Activated CD4-positive, CD25-positive, alpha-beta regulatory T cell treated with anti-CD3 and anti-CD28 coated beads, Interleukin-2, amount 50 U/mL, for 24 hours (primary cell): ENCODE results near the gene OTOP1.
"Not testable (repeated sequence)": the region's sequence is repeated elsewhere in the genome, so short reads cannot be mapped to it uniquely, and the experiment has no call there.

ENCODE experiments used
- ATAC-seq, 2 donors: fragments of 150-1000 bp; cut with Tn5 transposase; one replicate each; pipeline ENCODE4 v1.10.0; 2021; ENCODE audit warnings: mild to moderate bottlenecking in 1 of 2, moderate library complexity in 1 of 2

Gene OTOP1

GRCh38 chr4:4226606-4227438 lies at the start of gene OTOP1:
OTOP1 (minus strand) TSS chr4:4226929; CDS start chr4:4226864, 65 bp downstream.
- no peak for ATAC-seq

DNA sequence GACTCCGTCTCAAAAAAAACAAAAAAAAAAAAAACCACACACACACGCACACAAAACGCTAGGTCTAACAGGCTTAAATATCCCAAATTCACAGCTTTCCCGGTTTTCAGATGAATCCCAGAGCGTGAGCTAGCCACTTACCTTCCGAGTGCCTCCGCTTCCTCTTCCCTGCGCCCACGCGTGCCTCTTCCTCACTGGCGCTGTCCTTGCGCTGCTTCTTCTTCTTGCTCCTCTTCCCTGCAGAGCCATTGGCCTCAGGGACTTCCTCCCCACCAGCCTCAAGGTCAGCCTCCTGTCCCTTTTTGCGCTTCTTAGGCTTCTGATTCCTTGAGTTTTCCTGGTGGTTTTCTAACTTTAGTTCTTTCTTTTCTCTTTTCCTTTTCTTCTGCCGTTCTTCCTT lies 47.5 kb upstream of the OTOP1 start:
- ATAC-seq: no peak

- ATAC-seq: no peak
Measured at GRCh38 chr4:4271912-4272311, 45.2 kb upstream of the OTOP1 start.

- no peak for ATAC-seq
Measured at GRCh38 chr4:4270529-4270928, 43.8 kb upstream of the OTOP1 start.

- ATAC-seq: peak in 1 of 2 donors; percentile 17
Measured at GRCh38 chr4:4269856-4270255, 43.1 kb upstream of the OTOP1 start.

- no peak for ATAC-seq
Measured at GRCh38 chr4:4269331-4269731, 42.6 kb upstream of the OTOP1 start.

GRCh38 chr4:4268776-4269175 lies 42.0 kb upstream of the OTOP1 start:
- no peak for ATAC-seq

GRCh38 chr4:4267981-4268380 lies 41.3 kb upstream of the OTOP1 start:
- ATAC-seq: no peak

- peak; percentile 53 to 60 for ATAC-seq
Measured at GRCh38 chr4:4260185-4260751, 33.5 kb upstream of the OTOP1 start.

GRCh38 chr4:4259484-4260100 lies 32.9 kb upstream of the OTOP1 start:
- ATAC-seq: no peak

DNA sequence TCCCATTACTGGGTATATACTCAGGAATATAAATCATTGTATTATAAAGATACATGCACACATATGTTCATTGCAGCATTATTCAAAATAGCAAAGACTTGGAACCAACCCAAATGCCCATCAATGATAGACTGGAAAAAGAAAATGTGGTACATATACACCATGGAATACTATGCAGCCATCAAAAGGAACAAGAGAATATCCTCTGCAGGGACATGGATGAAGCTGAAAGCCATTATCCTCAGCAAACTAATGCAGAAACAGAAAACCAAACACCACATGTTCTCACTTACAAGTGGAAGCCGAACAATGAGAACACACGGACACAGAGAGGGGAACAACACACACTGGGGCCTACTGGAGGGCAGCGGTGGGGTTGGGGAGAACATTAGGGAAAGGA lies 31.0 kb upstream of the OTOP1 start:
- not testable (repeated sequence) for ATAC-seq

DNA sequence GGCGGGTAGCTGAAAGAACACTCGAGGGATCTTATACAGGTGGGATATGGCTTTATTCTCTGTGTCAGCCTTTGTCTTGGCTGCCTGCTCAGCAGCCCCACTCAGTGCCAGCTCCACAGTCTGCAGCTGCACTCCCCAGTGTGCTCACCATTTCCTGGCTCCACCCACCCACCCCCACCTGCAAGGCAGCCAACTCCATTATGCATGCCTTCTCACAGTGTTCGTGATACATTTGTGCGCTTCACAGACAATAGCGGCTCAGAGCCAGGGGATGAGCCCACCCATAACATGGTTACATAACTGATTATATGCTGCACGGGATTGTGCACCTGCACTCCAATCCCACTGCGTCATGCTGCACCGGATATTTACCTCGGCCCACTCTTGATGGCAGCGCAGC lies 30.1 kb upstream of the OTOP1 start:
- no peak for ATAC-seq

- no peak for ATAC-seq
Measured at GRCh38 chr4:4254666-4255065, 27.9 kb upstream of the OTOP1 start.

GRCh38 chr4:4254199-4254598 lies 27.5 kb upstream of the OTOP1 start:
- ATAC-seq: no peak

DNA sequence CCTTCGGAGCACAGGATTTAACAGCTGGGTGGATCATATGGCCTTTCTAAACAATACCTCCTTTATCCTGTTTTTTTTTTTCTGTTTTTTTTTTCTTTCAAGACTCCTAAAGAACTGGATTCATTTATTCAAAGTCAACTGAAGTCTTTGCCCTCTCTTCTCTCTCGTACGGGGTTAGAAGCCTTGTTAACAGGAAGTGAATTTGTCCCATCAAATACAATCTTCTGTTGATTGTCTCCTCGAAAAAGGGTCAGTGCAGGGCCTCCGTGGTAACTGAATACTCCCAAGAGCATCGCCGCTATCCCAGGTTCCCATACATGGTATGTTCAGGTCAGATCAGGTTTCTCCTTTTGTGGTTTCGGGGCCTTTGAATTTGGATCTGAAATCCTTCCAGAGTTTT lies 23.1 kb upstream of the OTOP1 start:
- no peak for ATAC-seq

GRCh38 chr4:4249342-4249741 lies 22.6 kb upstream of the OTOP1 start:
- not testable (repeated sequence) for ATAC-seq

- no peak for ATAC-seq
Measured at GRCh38 chr4:4248885-4249203, 22.1 kb upstream of the OTOP1 start.

GRCh38 chr4:4248029-4248884 lies 21.5 kb upstream of the OTOP1 start, which contains the start of gene TMEM128:
TMEM128 (minus strand) TSS chr4:4248223; CDS start chr4:4248202, 21 bp downstream.
- ATAC-seq: peak; percentile 99

- peak; percentile 3 to 8 for ATAC-seq
Measured at GRCh38 chr4:4247696-4248028, 20.9 kb upstream of the OTOP1 start.

DNA sequence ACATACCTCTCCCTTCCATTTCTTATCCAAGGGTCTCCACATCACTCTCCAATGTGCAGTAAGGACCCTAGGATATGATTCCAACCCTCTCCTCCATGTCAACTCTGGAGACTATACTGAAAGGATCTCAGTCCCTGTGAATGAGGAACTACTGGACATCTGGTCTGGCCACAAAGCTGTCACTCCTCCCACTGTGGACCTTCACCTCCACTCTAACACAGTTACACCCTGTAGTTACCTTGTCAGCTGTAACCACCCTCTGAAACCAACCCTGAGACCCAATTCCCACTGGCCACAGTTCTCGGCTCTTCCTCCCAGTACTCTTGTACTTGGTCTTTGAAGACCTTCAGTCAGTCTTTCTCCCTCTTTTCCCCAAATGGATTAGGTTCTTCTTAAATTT lies 18.4 kb upstream of the OTOP1 start:
- ATAC-seq: no peak

- not testable (repeated sequence) for ATAC-seq
Measured at GRCh38 chr4:4239551-4239950, 12.8 kb upstream of the OTOP1 start.

- no peak for ATAC-seq
Measured at GRCh38 chr4:4233610-4234009, 6.9 kb upstream of the OTOP1 start.

GRCh38 chr4:4228356-4228668 lies 1.6 kb upstream of the OTOP1 start:
- ATAC-seq: no peak
